Neural progenitor cell (in vitro differentiated cells): Measurements from ENCODE around the gene MATN4. TPM values are rescaled to one million over a fixed set of nuclear protein-coding genes. Genes with fewer than 3 reads are reported as not detected.

ENCODE experiments used
- DNase-seq: peaks from one replicate; pipeline ENCODE4 v3.0.0-alpha.2; 2016; ENCODE audit warnings: low spot score
- H2AFZ ChIP-seq: fragments of 200-600 bp; sonication (generic); replicated peaks from 2 replicates; pipeline ENCODE4 v1.6.1; 2016; ENCODE audit warnings: antibody characterized with exemption
- H3F3A ChIP-seq: fragments of 200-600 bp; sonication (generic); 2 replicates; pipeline ENCODE4 v1.6.1; 2016; ENCODE audit warnings: antibody characterized with exemption, low read depth
- H3K27ac ChIP-seq: fragments of 200-600 bp; sonication (generic); 2 replicates; pipeline ENCODE4 v1.5.1; 2016; ENCODE audit warnings: mild to moderate bottlenecking
- H3K27me3 ChIP-seq: fragments of 200-600 bp; sonication (generic); 2 replicates; pipeline ENCODE4 v1.6.1; 2016; ENCODE audit warnings: mild to moderate bottlenecking, moderate library complexity
- H3K36me3 ChIP-seq: fragments of 200-600 bp; sonication (generic); 2 replicates; pipeline ENCODE4 v1.5.1; 2016
- H3K4me1 ChIP-seq: fragments of 200-600 bp; sonication (generic); 2 replicates; pipeline ENCODE4 v1.6.1; 2016; ENCODE audit warnings: mixed run types
- H3K4me2 ChIP-seq: fragments of 200-600 bp; sonication (generic); 2 replicates; pipeline ENCODE4 v1.6.1; 2016
- H3K4me3 ChIP-seq: fragments of 200-600 bp; sonication (generic); 2 replicates; pipeline ENCODE4 v1.5.1; 2016
- H3K79me2 ChIP-seq: fragments of 200-600 bp; sonication (generic); 2 replicates; pipeline ENCODE4 v1.6.1; 2016; ENCODE audit warnings: low read depth
- H3K9ac ChIP-seq: fragments of 200-600 bp; sonication (generic); 2 replicates; pipeline ENCODE4 v1.6.1; 2016
- H3K9me3 ChIP-seq: fragments of 200-600 bp; sonication (generic); 2 replicates; pipeline ENCODE4 v1.5.1; 2016; ENCODE audit warnings: low read depth
- H4K20me1 ChIP-seq: fragments of 200-600 bp; sonication (generic); 2 replicates; pipeline ENCODE4 v1.6.1; 2016; ENCODE audit warnings: low read depth
- H3K27ac Mint-ChIP-seq: 3 replicates; pipeline ENCODE4 v1.8.0; 2021; ENCODE audit warnings: mixed read lengths
- H3K27me3 Mint-ChIP-seq: 2 replicates; pipeline ENCODE4 v1.8.0; 2022; ENCODE audit warnings: low read depth, mild to moderate bottlenecking, inconsistent platforms, moderate library complexity, mixed read lengths; ENCODE audit not compliant: insufficient read depth
- H3K36me3 Mint-ChIP-seq: 3 replicates; pipeline ENCODE4 v1.8.0; 2021; ENCODE audit warnings: mixed read lengths
- H3K4me1 Mint-ChIP-seq: 3 replicates; pipeline ENCODE4 v1.8.0; 2021; ENCODE audit warnings: mixed read lengths
- H3K4me3 Mint-ChIP-seq: 3 replicates; pipeline ENCODE4 v1.8.0; 2021; ENCODE audit warnings: mild to moderate bottlenecking, moderate library complexity, mixed read lengths
- H3K9me3 Mint-ChIP-seq: 3 replicates; pipeline ENCODE4 v1.8.0; 2020; ENCODE audit warnings: mixed read lengths
- CTCF ChIP-seq: fragments of 200-600 bp; sonication (generic); IDR thresholded peaks from 2 replicates; pipeline ENCODE4 v1.5.1; 2017; ENCODE audit warnings: antibody characterized with exemption, mild to moderate bottlenecking
- EZH2 ChIP-seq: fragments of 200-600 bp; sonication (generic); IDR thresholded peaks from 2 replicates; pipeline ENCODE4 v1.6.1; 2017; ENCODE audit warnings: antibody characterized with exemption, mild to moderate bottlenecking, moderate library complexity
- EZH2phosphoT487 ChIP-seq: fragments of 200-600 bp; sonication (generic); IDR thresholded peaks from 2 replicates; pipeline ENCODE4 v1.6.1; 2017; ENCODE audit warnings: antibody characterized with exemption
- total RNA-seq: library from RNA; depleted of rRNA; stranded (reverse); fragments of >200 nt; gene quantifications from 2 replicates; pipeline ENCODE4 v1.2.3, GENCODE V29; 2015; ENCODE audit warnings: low replicate concordance

Gene MATN4
- total RNA-seq, 1 donor from 2014 or later: not detected

GRCh38 chr20:45248609-45249008, 59.5 kb downstream of the MATN4 start:
- H2AFZ ChIP-seq: no peak overlapping the region
- H4K20me1 ChIP-seq: no peaks in the 10 kb centered on the region
- no peak overlapping the region for H3K27ac Mint-ChIP-seq
- no peak overlapping the region for H3K4me2 ChIP-seq
- no peaks in the 10 kb centered on the region for H3K9me3 Mint-ChIP-seq
- no peak overlapping the region for H3K4me3 ChIP-seq
- H3K9ac ChIP-seq: no peak overlapping the region
- H3F3A ChIP-seq: no peaks in the 10 kb centered on the region
- H3K4me1 ChIP-seq: no peaks in the 10 kb centered on the region
- no peak for DNase-seq
- no peaks in the 10 kb centered on the region for H3K36me3 ChIP-seq
- peaks cover 3% of the 10 kb centered on the region for H3K4me1 Mint-ChIP-seq
- no peak overlapping the region for H3K27ac ChIP-seq
- H3K27me3 Mint-ChIP-seq: peaks cover 5% of the 10 kb centered on the region
- no peaks in the 10 kb centered on the region for H3K36me3 Mint-ChIP-seq
- no peaks in the 10 kb centered on the region for H3K79me2 ChIP-seq
- H3K9me3 ChIP-seq: no peaks in the 10 kb centered on the region
- peaks cover 64% of the 10 kb centered on the region for H3K27me3 ChIP-seq
- TF ChIP-seq CTCF (no peak), EZH2 (no peak), EZH2phosphoT487 (no peak)
- H3K4me3 Mint-ChIP-seq: no peak overlapping the region

- Histone ChIP-seq H3K4me1 (no peaks in the 10 kb centered on the region), H4K20me1 (no peaks in the 10 kb centered on the region), H3K9ac (no peak overlapping the region), H3K36me3 (no peaks in the 10 kb centered on the region), H3K4me2 (no peak overlapping the region), H3K4me3 (no peak overlapping the region), H3K27ac (no peak overlapping the region), H2AFZ (no peak overlapping the region), H3K9me3 (no peaks in the 10 kb centered on the region), H3K79me2 (no peaks in the 10 kb centered on the region), H3K27me3 (peaks cover 71% of the 10 kb centered on the region), H3F3A (no peaks in the 10 kb centered on the region)
- Mint-ChIP-seq H3K27ac (no peak overlapping the region), H3K27me3 (peaks cover 2% of the 10 kb centered on the region), H3K4me3 (no peak overlapping the region), H3K4me1 (peaks cover 3% of the 10 kb centered on the region), H3K36me3 (no peaks in the 10 kb centered on the region), H3K9me3 (no peaks in the 10 kb centered on the region)
- no peak for DNase-seq
- TF ChIP-seq EZH2: no peak
These were observed 60.2 kb downstream of the MATN4 start for GRCh38 chr20:45247865-45248264.

- Histone ChIP-seq H3K27ac (no peak overlapping the region), H3F3A (no peaks in the 10 kb centered on the region), H3K4me3 (no peak overlapping the region), H3K27me3 (peaks cover 89% of the 10 kb centered on the region), H3K9ac (no peak overlapping the region), H3K79me2 (no peaks in the 10 kb centered on the region), H2AFZ (no peak overlapping the region), H4K20me1 (no peaks in the 10 kb centered on the region), H3K4me1 (no peaks in the 10 kb centered on the region), H3K9me3 (no peaks in the 10 kb centered on the region), H3K4me2 (no peak overlapping the region), H3K36me3 (no peaks in the 10 kb centered on the region)
- Mint-ChIP-seq H3K27ac (no peak overlapping the region), H3K27me3 (no peaks in the 10 kb centered on the region), H3K9me3 (no peaks in the 10 kb centered on the region), H3K4me3 (no peak overlapping the region), H3K4me1 (no peaks in the 10 kb centered on the region), H3K36me3 (no peaks in the 10 kb centered on the region)
- TF ChIP-seq EZH2phosphoT487 (no peak), EZH2 (no peak), CTCF (no peak)
- no peak for DNase-seq
These were observed 62.0 kb downstream of the MATN4 start for GRCh38 chr20:45246109-45246508.

Other genes with a start within 250 kb of the MATN4 start
- 0.03 TPM in 1 of 2 replicates, not detected in the other for gene KCNS1, start 207.2 kb downstream of the MATN4 start, total RNA-seq
- not detected in 2 replicates for gene WFDC5, start 193.1 kb downstream of the MATN4 start, total RNA-seq
- not detected in 2 replicates for gene WFDC12, start 183.8 kb downstream of the MATN4 start, total RNA-seq
- gene PI3, start 133.4 kb downstream of the MATN4 start, total RNA-seq: not detected in 2 replicates
- not detected in 2 replicates for gene SEMG1, start 101.3 kb downstream of the MATN4 start, total RNA-seq
- gene SEMG2, start 86.9 kb downstream of the MATN4 start, total RNA-seq: not detected in 2 replicates
- not detected in 2 replicates for gene SLPI, start 53.7 kb downstream of the MATN4 start, total RNA-seq
- gene RBPJL, start 1.5 kb downstream of the MATN4 start, total RNA-seq: not detected in 2 replicates
- gene SDC4, start 40.1 kb upstream of the MATN4 start, total RNA-seq: 19.3 and 27.6 TPM in 2 replicates
- gene SYS1, start 54.9 kb upstream of the MATN4 start, total RNA-seq: 10.5 and 21.5 TPM in 2 replicates
- gene TP53TG5, start 70.0 kb upstream of the MATN4 start, total RNA-seq: 0.06 TPM in 1 of 2 replicates, not detected in the other
- 10.2 and 15.1 TPM in 2 replicates for gene DBNDD2, start 100.0 kb upstream of the MATN4 start, total RNA-seq
- gene PIGT, start 107.8 kb upstream of the MATN4 start, total RNA-seq: 24.5 and 57.3 TPM in 2 replicates
- gene WFDC2, start 161.5 kb upstream of the MATN4 start, total RNA-seq: 2.7 and 5.8 TPM in 2 replicates
- not detected in 2 replicates for gene SPINT3, start 207.3 kb upstream of the MATN4 start, total RNA-seq
- gene WFDC6, start 231.2 kb upstream of the MATN4 start, total RNA-seq: not detected in 2 replicates
- gene EPPIN, start 239.1 kb upstream of the MATN4 start, total RNA-seq: not detected in 2 replicates